Stimulated activated CD4-positive, alpha-beta T cell treated with anti-CD3 and anti-CD28 coated beads, Interleukin-12 subunit alpha, Interleukin-12 subunit beta, amount 100 ng/mL, for 24 hours (primary cell): Measurements from ENCODE around the gene FRK.
A peak's percentile ranks its signal among the peaks of the same experiment; 100 is the strongest.
"Not testable (repeated sequence)": the region's sequence is repeated elsewhere in the genome, so short reads cannot be mapped to it uniquely, and the experiment has no call there.

ENCODE experiments used
- DNase-seq, 2 experiments: peaks; one replicate each; pipeline ENCODE4 v3.0.0-alpha.2; 2020; ENCODE audit warnings: low read depth in 2 of 2

Gene FRK

GRCh38 chr6:116060572-116061283 lies at the start of gene FRK:
TSS of gene FRK (minus strand) at chr6:116060891. CDS start at chr6:116060311, 580 bp downstream.
- DNase-seq, result no peak

GRCh38 chr6:116108836-116109235 lies 48.1 kb upstream of the FRK start:
- DNase-seq, result no peak

DNA sequence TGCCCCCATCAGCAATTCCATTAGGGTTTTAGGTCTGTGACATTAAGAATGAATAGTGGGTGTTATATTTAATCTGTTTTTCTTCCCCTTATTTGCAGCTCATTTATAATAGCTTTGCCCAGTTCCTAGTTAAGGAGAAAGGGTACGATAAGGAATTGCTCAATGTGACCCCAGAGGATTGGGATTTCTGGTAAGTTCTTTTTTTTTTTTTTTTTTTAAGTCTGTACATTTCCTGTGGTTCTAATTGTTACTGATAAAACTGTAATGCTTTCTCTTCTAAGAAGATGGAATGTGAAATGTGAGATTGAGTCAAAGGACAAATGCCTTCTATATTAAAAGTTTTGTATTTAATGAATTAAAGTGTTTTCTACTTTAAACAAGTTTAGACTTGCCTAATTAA lies 45.5 kb upstream of the FRK start:
- DNase-seq, result no peak

- no peak for DNase-seq
Measured at GRCh38 chr6:116105247-116105646, 44.6 kb upstream of the FRK start.

GRCh38 chr6:116104636-116105035 lies 43.9 kb upstream of the FRK start:
- DNase-seq, result no peak

- no peak for DNase-seq
Measured at GRCh38 chr6:116102873-116103272, 42.2 kb upstream of the FRK start.

DNA sequence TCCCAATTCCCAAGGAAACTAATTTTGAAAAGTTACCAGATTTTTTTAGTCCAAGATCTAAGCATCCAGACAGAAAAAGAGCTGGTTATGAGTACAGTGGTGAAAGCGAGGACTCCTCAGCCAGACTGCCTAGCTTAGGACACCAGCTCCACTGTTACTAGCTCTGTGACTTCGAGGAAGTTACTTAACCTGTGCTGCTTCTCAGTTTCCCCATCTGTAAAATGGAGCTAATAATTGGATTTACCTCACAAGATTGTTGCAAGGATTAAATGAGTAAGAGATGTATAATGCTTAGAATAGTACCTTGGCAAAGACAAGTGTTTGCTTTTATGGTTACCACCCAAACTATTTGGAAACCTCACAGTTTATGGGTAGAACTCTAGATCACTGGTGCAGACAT lies 41.1 kb upstream of the FRK start:
- no peak for DNase-seq

DNA sequence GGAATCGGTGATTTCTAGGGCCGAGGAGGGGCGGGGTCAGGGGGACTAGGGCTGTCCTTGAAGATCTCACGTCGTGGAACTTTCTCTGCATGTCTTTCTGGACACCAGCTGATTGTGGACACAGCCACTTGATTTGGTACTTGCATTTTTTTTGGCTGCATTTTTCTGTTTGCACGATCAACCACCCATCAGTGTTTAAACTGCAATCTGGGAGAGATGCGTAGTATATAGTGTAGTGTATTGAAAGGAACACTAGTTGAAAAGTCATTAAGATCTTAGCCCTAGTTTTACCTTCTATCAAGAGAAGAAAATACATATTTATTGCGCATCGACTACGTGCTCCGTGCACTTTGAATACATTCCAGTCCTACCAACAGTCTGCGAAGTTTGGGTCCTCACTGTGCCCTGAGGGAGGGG lies 40.6 kb upstream of the FRK start:
- DNase-seq, result peak; percentile 62 to 77

GRCh38 chr6:116100419-116101301 lies 40.0 kb upstream of the FRK start, which contains the start of gene NT5DC1:
TSS of gene NT5DC1 (plus strand) at chr6:116100853. CDS start at chr6:116100931, 78 bp downstream.
- peak; percentile 71 to 82 for DNase-seq

GRCh38 chr6:116099036-116099435 lies 38.3 kb upstream of the FRK start:
- DNase-seq, result no peak

GRCh38 chr6:116096979-116097816 lies 36.5 kb upstream of the FRK start:
- DNase-seq, result no peak

GRCh38 chr6:116096048-116096759 lies 35.5 kb upstream of the FRK start:
- not testable (repeated sequence) for DNase-seq

DNA sequence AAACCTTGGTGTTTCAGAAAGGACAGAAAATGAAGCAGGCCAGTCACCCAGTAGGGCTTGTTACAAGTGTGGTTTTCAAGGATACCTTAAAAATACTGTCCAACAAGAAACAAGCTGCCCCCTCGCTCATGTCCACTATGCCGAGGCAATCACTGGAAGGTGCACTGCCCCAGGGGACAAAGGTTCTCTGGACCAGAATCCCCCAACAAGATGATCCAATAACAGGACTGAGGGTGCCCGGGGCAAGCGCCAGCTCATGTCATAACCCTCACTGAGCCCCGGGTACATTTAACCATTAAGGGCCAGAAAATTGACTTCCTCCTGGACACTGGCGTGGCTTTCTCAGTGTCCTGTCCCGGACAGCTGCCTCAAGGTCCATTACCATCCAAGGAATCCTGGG lies 33.4 kb upstream of the FRK start:
- no peak for DNase-seq

DNA sequence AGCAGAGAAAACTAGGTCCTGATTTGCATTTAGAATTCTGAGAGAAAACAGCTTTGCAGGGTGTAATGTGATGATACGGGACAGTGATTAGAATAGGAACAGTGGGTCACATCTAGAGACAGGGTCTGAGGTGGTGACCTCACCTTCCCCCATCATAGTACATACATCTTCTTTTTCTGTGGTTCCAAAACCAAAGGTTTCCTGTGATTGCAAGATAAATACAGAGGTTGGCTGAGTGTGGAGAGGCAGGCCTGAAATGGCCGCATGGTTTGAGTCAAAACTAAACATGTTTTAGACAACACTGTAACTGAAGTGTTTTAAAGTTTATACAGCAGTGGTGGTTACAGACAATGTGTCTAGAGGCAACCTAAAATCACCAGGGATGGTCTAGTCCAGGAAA lies 29.6 kb upstream of the FRK start:
- DNase-seq, result no peak

- DNase-seq, result no peak
Measured at GRCh38 chr6:116088946-116089345, 28.3 kb upstream of the FRK start.

GRCh38 chr6:116087437-116088027 lies 26.8 kb upstream of the FRK start:
- no peak for DNase-seq

DNA sequence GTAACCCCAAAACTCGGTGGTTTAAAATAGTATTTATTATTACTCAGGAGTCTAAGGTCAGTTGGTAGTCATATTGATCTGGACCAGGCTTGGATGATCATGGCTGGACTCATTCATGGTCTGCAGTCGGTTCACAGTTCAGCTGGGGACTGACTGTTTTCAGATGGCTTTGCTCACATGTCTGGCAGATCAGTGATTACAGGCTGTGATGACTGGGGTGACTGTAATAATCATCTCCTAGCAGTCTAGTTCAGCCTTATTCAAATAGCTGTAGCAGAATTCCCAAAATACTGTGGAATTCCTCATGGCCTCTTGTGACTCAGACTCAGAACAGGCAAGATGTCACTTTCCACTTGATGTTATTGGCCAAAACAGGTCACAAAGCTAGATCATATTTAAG lies 23.6 kb upstream of the FRK start:
- no peak for DNase-seq

GRCh38 chr6:116083052-116083451 lies 22.4 kb upstream of the FRK start:
- no peak for DNase-seq

GRCh38 chr6:116078945-116079344 lies 18.3 kb upstream of the FRK start:
- no peak for DNase-seq

- DNase-seq, result no peak
Measured at GRCh38 chr6:116078522-116078921, 17.8 kb upstream of the FRK start.
